Occipital lobe (tissue), 2 donors: ENCODE measurements around the gene DERL3. TPM values are rescaled to one million over a fixed set of nuclear protein-coding genes. Genes with fewer than 3 reads are reported as not detected.
A peak's percentile ranks its signal among the peaks of the same experiment; 100 is the strongest.
"Not testable (repeated sequence)": the region's sequence is repeated elsewhere in the genome, so short reads cannot be mapped to it uniquely, and the experiment has no call there.

Source experiments
- DNase-seq: peaks from one replicate; lab custom pipeline; 2025; lab: John Stamatoyannopoulos, UW
- total RNA-seq: library from RNA; depleted of rRNA; stranded (reverse); fragments of >200 nt; gene quantifications from one replicate; pipeline ENCODE4 v1.2.3, GENCODE V29; 2014

The DERL3 gene
- total RNA-seq: 0.62 TPM

DNA sequence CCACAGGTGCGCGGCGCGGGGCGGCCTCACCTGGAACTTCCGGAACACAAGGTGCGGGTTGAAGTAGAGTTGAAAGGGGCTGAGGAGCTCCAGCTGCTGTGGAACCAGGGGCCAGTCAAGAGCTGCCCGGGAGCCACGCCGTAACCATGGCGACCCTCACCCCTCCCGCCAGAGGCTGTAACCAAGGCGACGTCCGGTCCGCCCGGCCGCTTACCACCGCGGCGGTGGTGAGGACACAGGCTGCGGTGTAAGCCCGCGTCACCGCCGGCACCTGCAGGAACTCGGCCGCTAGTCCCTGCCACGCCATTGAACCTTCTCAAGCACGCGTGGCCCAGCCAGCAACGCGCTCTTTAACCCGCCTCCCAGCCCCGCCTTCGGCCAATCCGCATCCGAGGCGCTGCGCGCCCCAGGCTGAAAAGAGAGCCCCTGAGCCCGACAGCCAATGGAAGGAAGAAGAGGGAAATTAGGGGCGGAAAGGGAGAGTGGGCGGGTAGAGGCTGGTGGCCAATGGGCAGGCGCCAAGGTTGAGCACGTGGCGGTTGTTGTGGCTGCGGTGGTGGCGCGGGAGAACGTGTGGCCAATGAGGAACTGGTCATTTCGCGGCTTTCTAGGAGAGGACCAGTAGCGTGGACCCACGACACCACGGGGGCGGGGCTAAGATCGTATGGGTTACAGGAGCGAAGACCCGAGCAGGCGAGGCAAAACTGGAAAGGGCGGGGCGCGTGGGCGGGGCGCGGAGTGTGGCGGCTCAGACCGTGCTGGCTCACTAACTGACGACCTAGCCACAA, at the start of gene DERL3:
Gene DERL3, minus strand, starts transcription at position 326 of the 788 bp plus-strand sequence. Its CDS starts 19 bp downstream, at position 307.
- DNase-seq: peak; percentile 94

DNA sequence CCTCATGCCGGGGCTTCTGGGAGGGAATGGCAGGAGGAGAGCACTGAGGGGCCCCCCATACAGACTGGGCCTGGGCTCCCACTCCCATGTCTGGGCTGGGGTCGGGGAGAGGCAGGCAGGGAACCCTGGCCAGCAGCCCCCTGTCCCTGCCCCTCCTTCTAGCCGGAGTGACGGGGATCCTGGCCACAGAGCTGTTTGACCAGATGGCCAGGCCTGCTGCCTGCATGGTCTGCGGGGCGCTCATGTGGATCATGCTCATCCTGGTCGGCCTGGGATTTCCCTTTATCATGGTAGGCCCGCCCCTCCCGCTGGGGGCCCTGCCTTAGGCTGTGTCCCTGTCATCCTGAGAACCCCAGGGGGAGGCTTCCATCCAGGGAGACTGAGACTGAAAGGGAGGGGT, 45.3 kb upstream of the DERL3 start:
- no peak for DNase-seq

DNA sequence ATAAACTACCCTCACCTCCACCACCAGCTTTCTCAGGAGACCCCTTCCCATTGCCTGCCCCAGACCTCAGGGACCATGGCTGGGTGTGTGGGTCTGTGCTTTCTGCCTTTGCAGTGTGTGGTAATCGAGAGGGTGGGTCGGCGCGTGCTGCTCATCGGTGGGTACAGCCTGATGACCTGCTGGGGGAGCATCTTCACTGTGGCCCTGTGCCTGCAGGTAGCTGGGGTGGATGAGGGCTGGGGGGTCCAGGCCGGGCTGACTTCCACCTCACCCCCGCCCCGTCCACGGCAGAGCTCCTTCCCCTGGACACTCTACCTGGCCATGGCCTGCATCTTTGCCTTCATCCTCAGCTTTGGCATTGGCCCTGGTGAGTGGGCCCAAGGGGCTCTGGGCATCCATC, 44.9 kb upstream of the DERL3 start:
- DNase-seq: no peak

- no peak for DNase-seq
These were observed 43.6 kb upstream of the DERL3 start for GRCh38 chr22:23882370-23882769.

DNA sequence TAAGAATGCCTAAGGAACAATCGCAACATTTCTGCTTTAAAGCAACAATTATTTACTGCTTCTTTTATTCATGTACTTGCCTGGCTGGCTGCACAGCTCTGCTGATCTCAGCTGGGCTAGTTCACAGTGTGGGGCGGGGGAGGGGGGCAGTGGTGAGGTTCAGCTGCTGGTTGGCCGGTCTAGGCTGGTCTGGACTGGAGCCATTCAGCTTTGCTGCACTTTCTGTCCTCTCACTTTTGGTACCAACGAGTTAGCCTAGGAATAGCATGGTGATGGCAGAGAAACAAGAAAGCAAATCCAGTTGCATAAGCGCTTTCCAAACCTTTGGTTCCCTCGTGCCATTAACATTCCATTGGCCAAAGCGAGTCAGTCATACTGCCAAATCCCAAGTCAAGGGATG, 39.4 kb upstream of the DERL3 start:
- no peak for DNase-seq

GRCh38 chr22:23877566-23877965, 38.8 kb upstream of the DERL3 start:
- DNase-seq: no peak

- DNase-seq: no peak
These were observed 37.0 kb upstream of the DERL3 start for GRCh38 chr22:23875801-23876200.

DNA sequence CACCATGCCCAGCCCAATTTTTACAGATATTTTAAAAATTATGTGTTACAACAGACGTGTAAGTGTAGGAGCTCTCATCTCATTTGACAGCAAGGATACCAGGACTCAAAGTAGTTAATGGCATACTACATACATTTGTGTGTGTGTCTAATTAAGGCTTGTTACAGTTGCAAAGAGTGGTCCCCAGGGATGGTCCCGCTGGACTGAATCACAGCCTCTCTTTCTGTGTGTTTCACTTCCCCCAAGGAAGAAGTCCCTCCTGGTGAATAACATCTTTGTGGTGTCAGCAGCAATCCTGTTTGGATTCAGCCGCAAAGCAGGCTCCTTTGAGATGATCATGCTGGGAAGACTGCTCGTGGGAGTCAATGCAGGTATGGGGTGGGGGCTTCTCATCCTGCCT, 36.1 kb upstream of the DERL3 start:
- no peak for DNase-seq

GRCh38 chr22:23868580-23868979, 29.8 kb upstream of the DERL3 start:
- DNase-seq: no peak

DNA sequence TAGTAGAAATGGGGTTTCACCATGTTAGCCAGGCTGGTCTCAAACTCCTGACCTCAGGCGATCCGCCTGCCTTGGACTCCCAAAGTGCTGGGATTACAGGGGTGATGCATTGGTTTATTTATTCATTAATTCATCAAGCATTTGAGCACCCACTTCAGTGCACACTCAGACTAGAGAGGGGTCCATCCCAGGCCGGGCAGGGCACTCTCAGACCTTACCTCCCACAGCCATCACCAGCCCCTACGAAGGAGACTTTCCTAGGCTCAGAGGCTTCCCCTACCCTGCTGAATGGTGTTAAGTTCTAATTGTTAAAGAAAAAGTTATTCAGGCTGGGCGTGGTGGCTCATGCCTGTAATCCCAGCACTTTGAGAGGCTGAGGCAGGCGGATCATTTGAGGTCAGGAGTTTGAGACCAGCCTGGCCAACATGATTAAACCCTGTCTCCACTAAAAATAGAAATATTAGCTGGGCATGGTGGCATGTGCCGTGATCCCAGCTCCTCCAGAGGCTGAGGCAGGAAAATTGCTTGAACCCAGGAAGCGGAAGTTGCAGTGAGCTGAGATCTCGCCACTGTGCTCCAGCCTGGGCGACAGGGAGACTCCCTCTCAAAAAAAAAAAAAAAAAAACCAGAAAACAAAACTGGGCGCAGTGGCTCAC, 25.8 kb upstream of the DERL3 start:
- not testable (repeated sequence) for DNase-seq

- DNase-seq: no peak
These were observed 23.3 kb upstream of the DERL3 start for GRCh38 chr22:23862103-23862502.

DNA sequence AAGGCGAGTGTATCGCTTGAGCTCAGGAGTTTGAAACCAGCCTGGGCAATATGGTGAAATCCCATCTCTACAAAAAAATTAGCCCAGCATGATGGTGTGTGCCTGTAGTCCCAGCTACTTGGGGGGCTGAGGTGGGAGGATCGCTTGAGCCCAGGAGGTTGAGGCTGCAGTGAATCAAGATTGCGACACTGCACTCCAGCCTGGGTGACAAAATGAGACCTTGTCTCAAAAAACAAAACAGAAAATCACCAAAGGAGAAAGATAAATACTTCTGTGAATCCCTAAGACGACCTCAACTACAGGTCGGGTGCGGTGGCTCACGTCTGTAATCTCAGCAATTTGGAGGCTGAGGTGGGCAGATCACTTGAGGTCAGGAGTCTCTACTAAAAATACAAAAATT, 21.4 kb upstream of the DERL3 start:
- DNase-seq: not testable (repeated sequence)

DNA sequence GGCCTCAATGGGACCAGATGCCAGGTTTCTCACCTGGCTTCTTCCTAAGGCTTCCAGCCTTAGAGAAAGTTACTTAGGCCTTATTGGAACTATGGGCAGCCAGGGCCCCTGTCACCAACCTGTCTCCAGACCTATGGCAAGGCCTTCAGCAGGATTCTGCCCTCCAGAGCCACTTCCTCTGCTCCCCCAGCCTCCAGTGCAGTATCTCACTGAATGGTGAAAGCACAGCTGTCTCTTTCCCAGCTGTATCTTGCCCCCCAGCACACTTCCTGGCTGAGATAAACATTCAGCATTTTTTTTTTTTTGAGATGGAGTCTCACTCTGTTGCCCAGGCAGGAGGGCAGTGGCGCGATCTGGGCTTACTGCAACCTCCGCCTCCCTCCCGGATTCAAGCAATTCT, 20.4 kb upstream of the DERL3 start:
- DNase-seq: no peak

GRCh38 chr22:23858484-23858815, 19.6 kb upstream of the DERL3 start:
- DNase-seq: no peak

GRCh38 chr22:23857606-23858483, 19.0 kb upstream of the DERL3 start, which contains the start of gene SLC2A11:
SLC2A11 (plus strand) TSS chr22:23857875; CDS start chr22:23858000, 125 bp downstream.
- peak; percentile 94 for DNase-seq

GRCh38 chr22:23856721-23857605, 18.2 kb upstream of the DERL3 start:
- DNase-seq: peak; percentile 42

DNA sequence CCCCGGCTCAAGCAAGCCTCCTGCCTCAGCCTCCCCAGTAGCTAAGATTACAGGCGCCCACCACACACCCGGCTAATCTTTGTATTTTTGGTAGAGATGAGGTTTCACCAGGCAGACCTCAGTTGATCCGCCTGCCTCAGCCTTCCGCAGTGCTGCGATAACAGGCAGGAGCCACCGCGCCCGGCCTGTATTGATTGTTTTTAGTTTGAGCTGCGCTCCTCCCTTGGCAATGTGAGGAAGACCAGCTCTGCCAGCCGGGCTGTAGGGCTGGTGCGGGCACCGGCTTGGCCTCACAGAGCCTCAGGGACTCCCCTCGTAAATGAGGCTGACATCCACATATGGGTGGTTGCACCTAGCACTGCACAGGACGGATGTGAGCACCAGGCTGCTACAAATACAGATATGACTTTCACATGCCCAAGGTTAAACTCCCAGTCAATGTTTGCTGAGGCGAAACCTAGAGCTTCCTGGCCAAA, 11.4 kb upstream of the DERL3 start:
- no peak for DNase-seq

DNA sequence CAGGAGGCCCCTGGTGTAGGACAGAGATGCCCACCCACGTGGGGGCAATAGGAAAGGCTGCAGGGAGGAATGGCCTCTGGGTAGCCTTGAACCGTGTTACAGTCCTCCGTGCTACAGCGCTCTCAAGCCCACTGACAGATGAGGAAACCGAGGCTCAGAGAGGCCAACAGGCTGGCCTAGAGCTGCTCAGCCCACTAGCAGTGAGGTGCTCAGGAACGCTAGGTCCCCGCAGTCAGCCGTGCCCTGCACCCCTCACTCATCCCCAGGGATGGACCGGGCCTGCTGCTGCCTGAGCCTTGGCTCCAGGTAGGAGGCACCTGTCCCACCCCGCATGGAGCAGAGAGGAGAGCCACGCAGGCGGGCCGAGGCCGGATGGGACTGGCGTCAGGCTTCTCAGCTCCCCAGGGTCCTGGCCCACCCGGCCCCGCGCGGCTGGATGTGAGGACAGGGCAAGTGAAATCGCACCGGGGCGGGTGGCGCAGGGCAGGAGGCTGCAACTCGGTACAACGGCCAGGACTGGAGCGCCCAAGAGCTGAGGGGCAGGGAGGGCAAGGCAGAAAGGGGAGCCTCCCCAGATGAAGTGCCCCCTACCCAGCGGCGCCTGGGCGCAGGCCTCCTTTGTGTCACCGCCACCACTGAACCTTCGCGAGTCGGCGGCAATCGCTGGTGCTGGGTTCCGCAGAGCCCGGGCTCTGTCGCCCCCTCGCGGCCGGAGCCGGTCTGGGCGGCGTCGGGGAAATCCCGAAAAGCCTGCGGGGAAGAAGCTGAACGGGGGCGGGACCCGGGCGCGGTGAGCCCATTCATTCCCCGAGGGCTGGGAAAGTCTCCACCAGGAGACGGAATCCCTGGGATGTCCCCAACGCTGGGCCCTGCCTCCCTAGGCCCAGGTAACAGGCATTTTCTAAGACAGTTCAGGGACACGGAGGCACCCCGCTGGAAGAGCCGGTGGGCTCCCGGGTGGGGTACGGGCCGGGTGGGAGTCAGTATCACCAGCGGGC, 10.5 kb upstream of the DERL3 start:
- DNase-seq: peak; percentile 52

- DNase-seq: no peak
These were observed 9.4 kb upstream of the DERL3 start for GRCh38 chr22:23847991-23848864.
